ENCODE results near the gene RPS21. TPM values are rescaled to one million over a fixed set of nuclear protein-coding genes. Genes with fewer than 3 reads are reported as not detected.

Gene RPS21
- total RNA-seq, 1 experiment from 2014 or later = 2,488 TPM

DNA sequence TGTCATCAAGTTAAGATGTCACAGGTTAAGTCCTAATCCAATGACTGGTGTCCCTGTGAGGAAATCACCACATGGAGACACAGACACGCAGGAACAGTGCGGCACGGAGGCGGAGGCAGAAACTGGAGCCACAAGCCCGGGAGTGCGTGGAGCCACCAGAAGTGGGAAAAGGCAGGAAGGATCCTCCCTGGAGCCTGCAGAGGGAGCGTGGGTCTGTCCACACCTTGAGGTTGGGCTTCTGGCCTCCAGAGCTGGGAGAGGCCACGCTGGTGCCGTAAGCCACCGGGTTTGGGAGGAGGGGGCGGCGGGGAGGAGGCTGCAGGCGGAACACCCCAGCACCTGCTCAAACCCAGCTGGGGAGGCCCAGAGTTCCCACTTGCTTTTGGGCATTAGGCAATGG is 16.4 kb downstream of the RPS21 start:
- TF ChIP-seq SP1 (IDR thresholded peaks at IDR 0.05; ENCODE audit: low read depth) = no peak
- TF ChIP-seq EZH2phosphoT487 (IDR thresholded peaks at IDR 0.05; ENCODE audit: borderline replicate concordance) = no peak
- no peak for TF ChIP-seq SRF (IDR thresholded peaks at IDR 0.05; ENCODE audit: low read depth)
- TF ChIP-seq, protein P1, sequence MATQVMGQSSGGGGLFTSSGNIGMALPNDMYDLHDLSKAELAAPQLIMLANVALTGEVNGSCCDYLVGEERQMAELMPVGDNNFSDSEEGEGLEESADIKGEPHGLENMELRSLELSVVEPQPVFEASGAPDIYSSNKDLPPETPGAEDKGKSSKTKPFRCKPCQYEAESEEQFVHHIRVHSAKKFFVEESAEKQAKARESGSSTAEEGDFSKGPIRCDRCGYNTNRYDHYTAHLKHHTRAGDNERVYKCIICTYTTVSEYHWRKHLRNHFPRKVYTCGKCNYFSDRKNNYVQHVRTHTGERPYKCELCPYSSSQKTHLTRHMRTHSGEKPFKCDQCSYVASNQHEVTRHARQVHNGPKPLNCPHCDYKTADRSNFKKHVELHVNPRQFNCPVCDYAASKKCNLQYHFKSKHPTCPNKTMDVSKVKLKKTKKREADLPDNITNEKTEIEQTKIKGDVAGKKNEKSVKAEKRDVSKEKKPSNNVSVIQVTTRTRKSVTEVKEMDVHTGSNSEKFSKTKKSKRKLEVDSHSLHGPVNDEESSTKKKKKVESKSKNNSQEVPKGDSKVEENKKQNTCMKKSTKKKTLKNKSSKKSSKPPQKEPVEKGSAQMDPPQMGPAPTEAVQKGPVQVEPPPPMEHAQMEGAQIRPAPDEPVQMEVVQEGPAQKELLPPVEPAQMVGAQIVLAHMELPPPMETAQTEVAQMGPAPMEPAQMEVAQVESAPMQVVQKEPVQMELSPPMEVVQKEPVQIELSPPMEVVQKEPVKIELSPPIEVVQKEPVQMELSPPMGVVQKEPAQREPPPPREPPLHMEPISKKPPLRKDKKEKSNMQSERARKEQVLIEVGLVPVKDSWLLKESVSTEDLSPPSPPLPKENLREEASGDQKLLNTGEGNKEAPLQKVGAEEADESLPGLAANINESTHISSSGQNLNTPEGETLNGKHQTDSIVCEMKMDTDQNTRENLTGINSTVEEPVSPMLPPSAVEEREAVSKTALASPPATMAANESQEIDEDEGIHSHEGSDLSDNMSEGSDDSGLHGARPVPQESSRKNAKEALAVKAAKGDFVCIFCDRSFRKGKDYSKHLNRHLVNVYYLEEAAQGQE (IDR thresholded peaks at IDR 0.05; ENCODE audit: low read depth) = no peak
- TF ChIP-seq CBX3 (IDR thresholded peaks at IDR 0.05; ENCODE audit: low read depth) = no peak
- TF ChIP-seq POLR2A (IDR thresholded peaks at IDR 0.05; ENCODE audit: borderline replicate concordance, extremely low read depth, insufficient read depth, insufficient read length) = no peak
- no peak for TF ChIP-seq CTCF (IDR thresholded peaks at IDR 0.05 in 2 of 3, conservative IDR thresholded peaks at IDR 0.05 in 1 of 3; ENCODE audit: borderline replicate concordance in 1 of 3, insufficient read depth in 1 of 3, low read depth in 2 of 3, low read length in 2 of 3)
- TF ChIP-seq JUND (IDR thresholded peaks at IDR 0.05) = no peak
- TF ChIP-seq, protein P2, sequence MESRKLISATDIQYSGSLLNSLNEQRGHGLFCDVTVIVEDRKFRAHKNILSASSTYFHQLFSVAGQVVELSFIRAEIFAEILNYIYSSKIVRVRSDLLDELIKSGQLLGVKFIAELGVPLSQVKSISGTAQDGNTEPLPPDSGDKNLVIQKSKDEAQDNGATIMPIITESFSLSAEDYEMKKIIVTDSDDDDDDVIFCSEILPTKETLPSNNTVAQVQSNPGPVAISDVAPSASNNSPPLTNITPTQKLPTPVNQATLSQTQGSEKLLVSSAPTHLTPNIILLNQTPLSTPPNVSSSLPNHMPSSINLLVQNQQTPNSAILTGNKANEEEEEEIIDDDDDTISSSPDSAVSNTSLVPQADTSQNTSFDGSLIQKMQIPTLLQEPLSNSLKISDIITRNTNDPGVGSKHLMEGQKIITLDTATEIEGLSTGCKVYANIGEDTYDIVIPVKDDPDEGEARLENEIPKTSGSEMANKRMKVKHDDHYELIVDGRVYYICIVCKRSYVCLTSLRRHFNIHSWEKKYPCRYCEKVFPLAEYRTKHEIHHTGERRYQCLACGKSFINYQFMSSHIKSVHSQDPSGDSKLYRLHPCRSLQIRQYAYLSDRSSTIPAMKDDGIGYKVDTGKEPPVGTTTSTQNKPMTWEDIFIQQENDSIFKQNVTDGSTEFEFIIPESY (IDR thresholded peaks at IDR 0.05; ENCODE audit: extremely low read depth, insufficient replicate concordance, low read length) = no peak
- TF ChIP-seq SIN3A (IDR thresholded peaks at IDR 0.05; ENCODE audit: low read depth) = no peak
- Histone ChIP-seq H2AFZ (ENCODE audit: low read depth, low read length, poor library complexity, severe bottlenecking) (no peak overlapping the region), H4K20me1 (ENCODE audit: insufficient read depth) (no peaks in the 10 kb centered on the region), H3K79me2 (ENCODE audit: insufficient read depth, low read length) (peaks cover 16% of the 10 kb centered on the region), H3K9me2 (ENCODE audit: insufficient read depth) (no peaks in the 10 kb centered on the region), H3K36me3 (ENCODE audit: control insufficient read depth in 1 of 2, insufficient read depth in 2 of 2, low read length in 2 of 2) (no peaks in the 10 kb centered on the region), H3K27ac (ENCODE audit: low read depth, low read length) (no peak overlapping the region), H3K27me3 (ENCODE audit: insufficient read depth, low read length) (no peaks in the 10 kb centered on the region), H3K4me3 (replicated peaks in 1 of 2; ENCODE audit: low read depth in 1 of 2, low read length in 2 of 2) (no peak overlapping the region), H3K4me1 (ENCODE audit: control insufficient read depth in 1 of 2, insufficient read depth in 2 of 2, low read length in 2 of 2) (peaks cover 14 to 25% of the 10 kb centered on the region in 2 experiments; a peak in 3 of 4 replicates), H3K4me2 (ENCODE audit: low read length) (no peak overlapping the region), H3K9me3 (ENCODE audit: control insufficient read depth in 1 of 2, insufficient read depth in 1 of 2, low read depth in 1 of 2, low read length in 2 of 2) (no peaks in the 10 kb centered on the region), H3K9ac (ENCODE audit: low read length) (no peak overlapping the region)
- intact Hi-C loops (cut with micrococcal nuclease) = no loop called here
- ATAC-seq (no peak), DNase-seq (ENCODE audit: low read depth, low spot score) (no peak)
- CTCF ChIA-PET = no interaction called here
- no TSS peak for BruUV-seq (replicated peaks)
- RAD21 ChIA-PET (ENCODE audit: low non-redundant PET in 1 of 2, low total read pairs in 2 of 2, uncharacterized antibody in 2 of 2, unreplicated experiment in 2 of 2) = no interaction called here
- POLR2A ChIA-PET = no interaction called here

All from HCT116 (cell line).